Measurements from ENCODE around the gene CDH22.

The CDH22 gene

GRCh38 chr20:46174469-46175126 is 133.7 kb downstream of the CDH22 start:
- FAIRE-seq (peak; percentile 94), DNase-seq (ENCODE audit: low spot score) (peak; percentile 96)

GRCh38 chr20:46173652-46174468 is 134.4 kb downstream of the CDH22 start:
- no peak for FAIRE-seq
- DNase-seq (ENCODE audit: low spot score): peak; percentile 53

- FAIRE-seq (no peak), DNase-seq (ENCODE audit: low spot score) (no peak)
Measured at GRCh38 chr20:46172961-46173536, 135.2 kb downstream of the CDH22 start.

GRCh38 chr20:46172455-46172854 is 135.8 kb downstream of the CDH22 start:
- no peak for DNase-seq (ENCODE audit: low spot score)
- FAIRE-seq: no peak

DNA sequence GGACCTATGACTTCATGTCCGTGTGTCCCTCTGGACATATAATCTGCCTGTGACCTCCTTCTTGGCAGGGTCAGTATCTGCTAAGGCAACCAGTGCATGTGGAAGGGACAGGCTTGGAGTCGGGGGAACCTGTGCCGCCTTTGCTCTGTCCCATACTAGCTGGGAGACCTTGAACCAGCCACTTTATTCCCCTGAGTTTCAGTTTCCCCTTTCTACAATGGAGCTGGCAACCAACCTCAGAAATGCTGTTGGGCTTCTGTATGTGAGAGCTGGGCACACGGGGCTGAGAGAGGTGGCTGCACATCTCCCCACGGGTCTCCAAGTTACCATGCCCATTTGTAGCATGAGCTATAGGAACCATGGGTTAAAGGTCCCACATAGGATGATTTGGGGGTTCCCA is 136.4 kb downstream of the CDH22 start:
- DNase-seq (ENCODE audit: low spot score) (no peak), FAIRE-seq (peak; percentile 75)

- DNase-seq (ENCODE audit: low spot score) (no peak), FAIRE-seq (no peak)
Measured at GRCh38 chr20:46171476-46171875, 136.8 kb downstream of the CDH22 start.

DNA sequence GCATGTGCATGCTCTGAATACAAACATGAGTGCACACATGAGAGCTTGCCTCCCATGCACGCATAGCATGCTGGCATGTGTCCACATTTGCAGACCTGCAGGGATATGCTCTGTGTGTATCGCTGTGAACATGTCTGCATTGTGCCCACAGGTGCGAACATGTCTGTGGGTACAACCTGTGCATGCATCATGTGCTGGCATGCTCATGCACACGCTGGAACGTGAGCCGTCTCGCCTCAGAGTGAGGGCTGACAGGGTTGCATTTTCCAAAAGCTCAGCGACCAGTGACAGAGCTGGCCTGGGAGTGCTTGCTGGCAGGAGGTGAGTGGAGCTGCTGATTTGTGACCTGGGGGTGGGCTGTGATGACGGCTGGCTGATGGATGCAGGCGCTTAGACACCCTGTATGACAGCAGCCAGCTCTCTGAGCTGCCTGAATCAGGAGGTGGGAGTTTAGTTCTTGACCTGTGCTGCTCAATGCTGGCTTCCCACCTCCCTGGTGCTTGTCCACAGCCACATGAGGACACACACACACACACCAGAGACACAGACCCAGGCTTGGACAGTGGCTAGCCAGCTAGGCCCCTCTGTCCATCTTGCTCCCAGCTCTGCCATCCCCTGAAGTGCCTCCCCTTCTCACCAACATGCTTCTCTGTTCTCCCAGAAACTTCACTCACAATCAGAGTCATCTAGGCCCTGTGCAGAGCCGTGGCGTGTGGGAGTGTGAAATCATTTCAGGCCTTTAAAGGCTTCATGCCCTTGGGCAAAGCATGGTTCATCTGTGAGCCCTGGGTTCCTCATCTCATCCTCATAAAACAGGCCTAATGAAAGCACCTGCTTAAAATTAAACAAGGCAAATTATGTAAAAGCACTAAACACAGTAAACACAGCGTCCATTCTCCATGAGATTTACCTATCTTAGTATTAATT is 138.8 kb downstream of the CDH22 start:
- DNase-seq (ENCODE audit: low spot score): no peak
- peak; percentile 96 for FAIRE-seq

- peak; percentile 27 for FAIRE-seq
- DNase-seq (ENCODE audit: low spot score): no peak
Measured at GRCh38 chr20:46168438-46168837, 139.9 kb downstream of the CDH22 start.

GRCh38 chr20:46167080-46167479 is 141.2 kb downstream of the CDH22 start:
- DNase-seq (ENCODE audit: low spot score): no peak
- no peak for FAIRE-seq

- DNase-seq (ENCODE audit: low spot score): no peak
- no peak for FAIRE-seq
Measured at GRCh38 chr20:46164254-46164653, 144.0 kb downstream of the CDH22 start.

- DNase-seq (ENCODE audit: low spot score) (no peak), FAIRE-seq (no peak)
Measured at GRCh38 chr20:46161921-46162320, 146.4 kb downstream of the CDH22 start.

- no peak for DNase-seq (ENCODE audit: low spot score)
- FAIRE-seq: no peak
Measured at GRCh38 chr20:46160661-46161060, 147.6 kb downstream of the CDH22 start.

DNA sequence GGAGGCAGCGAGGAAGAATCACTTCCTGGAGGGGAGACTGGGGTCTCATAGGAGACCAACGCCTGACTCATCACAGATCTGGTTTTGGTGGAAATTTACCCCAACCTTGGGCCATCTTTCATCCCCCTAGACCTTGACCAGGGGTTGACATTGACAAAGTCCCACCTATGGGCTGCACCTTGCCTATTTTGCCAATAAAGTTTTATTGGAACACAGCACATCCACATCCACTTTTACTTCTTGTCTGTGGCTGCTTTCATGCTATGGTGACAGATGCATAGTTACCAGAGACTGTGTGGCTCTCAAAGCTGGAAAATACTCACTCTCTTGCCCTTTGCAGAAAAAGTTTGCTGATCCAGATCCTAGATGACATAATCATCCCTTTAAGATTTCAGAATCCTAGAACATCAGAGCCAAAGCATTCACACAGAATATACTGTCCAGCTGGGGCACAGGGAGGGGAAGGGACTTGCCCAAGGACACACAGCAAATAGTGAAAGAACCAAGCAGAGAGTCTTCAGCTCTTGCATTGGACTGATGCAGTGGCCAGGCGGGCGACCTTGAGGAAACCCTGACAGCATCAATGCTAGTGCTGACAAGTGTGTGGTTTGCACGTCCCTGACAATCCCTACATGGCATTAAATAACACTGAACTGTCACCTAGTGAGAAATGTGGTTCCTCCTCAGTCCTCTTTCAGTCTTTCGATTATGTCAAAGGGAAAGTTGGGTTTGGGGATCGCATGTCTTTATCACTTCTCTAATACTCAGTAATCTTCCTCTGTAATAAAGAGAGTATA is 149.0 kb downstream of the CDH22 start:
- no peak for FAIRE-seq
- DNase-seq (ENCODE audit: low spot score): no peak

DNA sequence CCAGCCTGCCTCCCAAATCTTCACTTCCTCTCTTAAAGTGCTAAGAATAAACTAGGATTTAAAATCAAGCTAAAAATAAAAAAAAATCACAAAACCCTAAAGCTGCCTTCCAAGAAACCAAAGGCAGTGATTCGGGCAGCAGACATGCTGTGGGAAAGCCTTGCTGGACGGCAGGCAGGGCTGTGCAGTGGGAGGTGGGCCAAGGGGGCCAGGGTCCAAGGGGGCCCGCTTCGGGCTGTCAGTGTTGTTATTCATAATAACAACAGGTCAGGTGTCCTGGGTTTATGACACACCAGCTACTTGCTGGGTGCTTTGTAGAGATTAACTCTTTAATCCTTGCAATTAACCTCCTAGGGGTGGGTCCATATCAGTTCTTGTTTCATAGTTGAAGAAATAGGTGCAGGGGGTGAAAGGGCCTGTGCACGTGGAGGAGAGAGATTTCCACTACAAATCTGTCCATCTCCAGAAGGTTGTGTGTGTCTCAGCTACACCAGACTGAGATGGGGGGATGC is 149.8 kb downstream of the CDH22 start:
- no peak for DNase-seq (ENCODE audit: low spot score)
- no peak for FAIRE-seq

DNA sequence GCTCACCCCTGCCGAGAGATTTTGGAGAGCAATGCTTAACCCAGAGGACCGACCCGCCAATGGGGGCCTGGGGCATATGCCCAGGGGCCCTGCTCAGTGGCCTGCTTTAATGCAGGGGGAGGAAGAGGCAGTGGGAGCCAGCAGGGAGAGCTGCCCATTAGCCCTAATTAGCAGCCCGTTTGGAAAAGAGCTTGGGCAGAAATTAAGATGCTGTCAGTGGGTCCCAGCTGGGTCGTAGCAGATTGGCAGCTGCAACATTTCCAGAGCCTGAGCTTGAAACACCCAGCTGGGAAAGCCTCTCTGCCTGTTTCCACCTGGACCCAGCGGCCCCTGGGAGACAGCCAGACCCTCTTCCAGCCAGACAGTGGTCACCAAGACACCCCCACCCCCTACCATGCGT is 150.7 kb downstream of the CDH22 start:
- FAIRE-seq: no peak
- no peak for DNase-seq (ENCODE audit: low spot score)

DNA sequence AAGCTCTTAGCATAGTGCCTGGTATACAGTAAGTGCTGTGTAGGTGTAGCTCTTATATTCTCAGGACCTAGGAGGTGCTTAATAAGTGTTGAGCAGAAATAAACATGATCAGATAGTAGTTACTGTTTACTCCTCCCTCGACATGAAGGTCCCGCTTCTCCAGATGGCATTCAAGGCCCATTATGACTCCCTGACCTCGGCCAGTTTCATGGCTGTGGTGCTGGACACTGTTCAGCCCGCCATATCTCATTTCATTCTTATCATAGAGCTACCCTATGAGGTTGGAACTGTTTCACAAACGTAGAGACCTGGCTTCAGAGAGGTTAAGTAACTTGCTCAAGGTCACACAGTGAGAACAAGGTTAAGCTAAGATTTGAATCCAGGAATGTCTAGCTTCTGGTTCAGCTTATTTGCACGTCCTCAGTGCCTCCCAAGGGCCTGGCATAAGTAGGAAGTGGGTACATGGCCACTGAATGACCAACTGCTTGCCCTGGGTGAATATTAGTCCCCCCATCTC is 151.2 kb downstream of the CDH22 start:
- FAIRE-seq: no peak
- DNase-seq (ENCODE audit: low spot score): no peak

- no peak for DNase-seq (ENCODE audit: low spot score)
- no peak for FAIRE-seq
Measured at GRCh38 chr20:46156065-46156464, 152.2 kb downstream of the CDH22 start.

DNA sequence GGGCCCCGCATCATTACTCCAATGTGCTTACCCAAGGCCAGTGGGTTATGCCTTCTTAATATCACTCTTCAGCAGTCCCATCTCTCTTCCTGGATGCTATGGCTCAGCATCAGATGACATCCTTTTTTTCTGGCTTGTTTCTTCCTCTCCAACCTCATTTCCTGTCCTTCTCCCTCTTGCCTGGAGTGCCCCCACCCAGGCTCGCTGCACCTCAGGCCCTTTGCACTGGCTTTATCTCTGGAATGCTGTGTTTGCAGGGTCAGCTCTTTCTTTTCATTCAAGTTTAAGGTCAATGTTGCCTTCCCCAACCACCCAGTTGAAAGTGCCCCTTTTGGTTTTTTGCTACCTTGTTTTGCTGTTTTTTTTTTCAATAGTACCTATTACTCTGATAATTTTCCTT is 153.5 kb downstream of the CDH22 start:
- FAIRE-seq (no peak), DNase-seq (ENCODE audit: low spot score) (no peak)

GRCh38 chr20:46154305-46154704 is 154.0 kb downstream of the CDH22 start:
- DNase-seq (ENCODE audit: low spot score): no peak
- no peak for FAIRE-seq

Measured in urothelium cell line (cell line).